PFSK-1 (cell line): ENCODE results near the gene ALOX12B.

Source experiments
- POLR2AphosphoS5 ChIP-seq: IDR thresholded peaks from 2 replicates; pipeline ENCODE4 v1.6.1; 2012; ENCODE audit warnings: low read depth, mild to moderate bottlenecking, control low read depth, low read length, moderate library complexity
- SIN3A ChIP-seq: IDR thresholded peaks from 2 replicates; pipeline ENCODE4 v1.6.1; 2012; ENCODE audit warnings: mild to moderate bottlenecking, low read length, moderate library complexity, borderline replicate concordance; ENCODE audit not compliant: insufficient read depth

GRCh38 chr17:8041249-8041928, 46.1 kb downstream of the ALOX12B start:
- TF ChIP-seq SIN3A (no peak), POLR2AphosphoS5 (no peak)
